OCI-LY7 (cell line): ENCODE data around the gene AFF2.

ENCODE experiments used
- EZH2phosphoT487 ChIP-seq: fragments of 200-600 bp; sonication (generic); IDR thresholded peaks from 2 replicates; pipeline ENCODE4 v1.6.1; 2018; ENCODE audit warnings: low read depth, borderline replicate concordance, mild to moderate bottlenecking, mixed run types, antibody characterized with exemption, low read length, moderate library complexity, mixed read lengths
- TF ChIP-seq, protein P1 (sequence below): fragments of 200-600 bp; sonication (generic); conservative IDR thresholded peaks from 2 replicates; pipeline ENCODE4 v1.5.1; 2014; ENCODE audit warnings: mild to moderate bottlenecking, antibody characterized with exemption, low read length, moderate library complexity, mixed read lengths

DNA sequence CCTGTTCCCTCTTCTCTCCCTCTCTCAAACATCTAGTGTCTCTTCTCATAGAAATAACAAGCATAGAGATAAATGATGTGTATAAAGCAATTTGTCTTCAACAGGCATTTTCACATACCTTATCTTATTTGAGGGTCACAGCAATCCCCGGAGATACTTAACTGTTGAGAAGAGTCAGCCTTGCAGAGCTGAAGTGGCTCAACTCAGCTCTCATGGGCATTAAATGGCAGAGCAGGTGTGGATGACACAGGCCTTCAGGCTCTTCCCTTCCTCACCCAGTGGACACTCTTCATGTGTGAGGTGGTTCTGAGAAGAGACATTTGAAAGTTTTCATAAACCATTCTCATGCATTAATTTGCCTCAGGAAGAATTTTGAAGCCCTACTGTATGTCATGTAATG is 134.2 kb downstream of the AFF2 start:
- TF ChIP-seq, protein P1, sequence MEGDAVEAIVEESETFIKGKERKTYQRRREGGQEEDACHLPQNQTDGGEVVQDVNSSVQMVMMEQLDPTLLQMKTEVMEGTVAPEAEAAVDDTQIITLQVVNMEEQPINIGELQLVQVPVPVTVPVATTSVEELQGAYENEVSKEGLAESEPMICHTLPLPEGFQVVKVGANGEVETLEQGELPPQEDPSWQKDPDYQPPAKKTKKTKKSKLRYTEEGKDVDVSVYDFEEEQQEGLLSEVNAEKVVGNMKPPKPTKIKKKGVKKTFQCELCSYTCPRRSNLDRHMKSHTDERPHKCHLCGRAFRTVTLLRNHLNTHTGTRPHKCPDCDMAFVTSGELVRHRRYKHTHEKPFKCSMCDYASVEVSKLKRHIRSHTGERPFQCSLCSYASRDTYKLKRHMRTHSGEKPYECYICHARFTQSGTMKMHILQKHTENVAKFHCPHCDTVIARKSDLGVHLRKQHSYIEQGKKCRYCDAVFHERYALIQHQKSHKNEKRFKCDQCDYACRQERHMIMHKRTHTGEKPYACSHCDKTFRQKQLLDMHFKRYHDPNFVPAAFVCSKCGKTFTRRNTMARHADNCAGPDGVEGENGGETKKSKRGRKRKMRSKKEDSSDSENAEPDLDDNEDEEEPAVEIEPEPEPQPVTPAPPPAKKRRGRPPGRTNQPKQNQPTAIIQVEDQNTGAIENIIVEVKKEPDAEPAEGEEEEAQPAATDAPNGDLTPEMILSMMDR, result no peak
- TF ChIP-seq EZH2phosphoT487, result no peak
